GM12878 (cell line): Measurements from ENCODE around the gene OXA1L. TPM values are rescaled to one million over a fixed set of nuclear protein-coding genes. Genes with fewer than 3 reads are reported as not detected.

Experiments used
- ATAC-seq: fragments of 200-7000 bp; cut with Tn5 transposase; 3 replicates; pipeline ENCODE4 v1.9.1; 2020; ENCODE audit warnings: mild to moderate bottlenecking, moderate library complexity
- BruUV-seq: library from RNA; stranded (reverse); fragments of 400-500 nt; replicated peaks from 2 replicates; lab custom pipeline; 2021; lab: Mats Ljungman, UMichigan
- CTCF ChIA-PET: fragments of 300-600 bp; sonication (Branson Sonifier 250); formaldehyde crosslinking; extraction: SDS; loops from one replicate; lab custom pipeline; 2021; ENCODE audit warnings: inconsistent platforms; lab: Yijun Ruan, JAX
- POLR2A ChIA-PET: fragments of 350-600 bp; formaldehyde crosslinking; extraction: SDS; loops from one replicate; lab custom pipeline; 2021; ENCODE audit warnings: inconsistent platforms; lab: Charles Lee
- RAD21 ChIA-PET: fragments of 300-600 bp; sonication (Branson Sonifier 250); formaldehyde crosslinking; loops from one replicate; lab custom pipeline; 2023; ENCODE audit warnings: antibody characterized with exemption; ENCODE audit not compliant: unreplicated experiment; lab: Charles Lee
- SMC1A ChIA-PET: fragments of 300-600 bp; sonication (Branson Sonifier 250); formaldehyde crosslinking; loops from one replicate; lab custom pipeline; 2023; ENCODE audit not compliant: unreplicated experiment, uncharacterized antibody; lab: Charles Lee
- DNase-seq: peaks from one replicate; pipeline ENCODE4 v3.0.0-alpha.2; 2011; ENCODE audit warnings: low read depth, low spot score
- FAIRE-seq: peaks from 3 replicates; lab custom pipeline; 2011; peaks lifted over from hg19 to GRCh38; lab: Jason Lieb, UNC
- H2AFZ ChIP-seq: 2 replicates; pipeline ENCODE4 v1.6.0; 2011; ENCODE audit warnings: low read depth, low read length, control low read depth; ENCODE audit not compliant: control insufficient read depth
- H3K27ac ChIP-seq: 2 replicates; pipeline ENCODE4 v1.5.1; 2011; ENCODE audit warnings: control low read depth; ENCODE audit not compliant: control insufficient read depth, insufficient read depth
- H3K27me3 ChIP-seq, 2 experiments: replicated peaks in 1 of 2; 2 replicates each; pipeline versions ENCODE4 v1.6.0 to v1.6.1; 2011; ENCODE audit warnings: low read length in 1 of 2; ENCODE audit not compliant: control insufficient read depth in 2 of 2, insufficient read depth in 2 of 2
- H3K36me3 ChIP-seq, 2 experiments: 2 replicates each; pipeline ENCODE4 v1.5.1; 2011; ENCODE audit warnings: low read length in 1 of 2; ENCODE audit not compliant: control insufficient read depth in 2 of 2, insufficient read depth in 2 of 2
- H3K4me1 ChIP-seq: 2 replicates; pipeline ENCODE4 v1.6.1; 2011; ENCODE audit warnings: mild to moderate bottlenecking, low read length, moderate library complexity, mixed read lengths; ENCODE audit not compliant: control insufficient read depth, insufficient read depth
- H3K4me2 ChIP-seq: 2 replicates; pipeline ENCODE4 v1.6.0; 2011; ENCODE audit warnings: control low read depth; ENCODE audit not compliant: control insufficient read depth, insufficient read depth
- H3K4me3 ChIP-seq: fragments of 200-600 bp; sonication (generic); 2 replicates; pipeline ENCODE4 v1.5.1; 2016
- H3K79me2 ChIP-seq: 2 replicates; pipeline ENCODE4 v1.6.0; 2011; ENCODE audit warnings: low read length; ENCODE audit not compliant: control insufficient read depth, insufficient read depth
- H3K9ac ChIP-seq: 2 replicates; pipeline ENCODE4 v1.8.0; 2011; ENCODE audit warnings: low read length, control low read depth, mixed read lengths; ENCODE audit not compliant: control insufficient read depth, insufficient read depth
- H3K9me3 ChIP-seq: replicated peaks from 3 replicates; pipeline ENCODE4 v1.5.1; 2011; ENCODE audit warnings: mild to moderate bottlenecking, low read length; ENCODE audit not compliant: control insufficient read depth, insufficient read depth
- H4K20me1 ChIP-seq: 2 replicates; pipeline ENCODE4 v1.6.0; 2011; ENCODE audit not compliant: control insufficient read depth, insufficient read depth
- CREM ChIP-seq: IDR thresholded peaks from 2 replicates; pipeline ENCODE4 v1.6.1; 2014; ENCODE audit warnings: antibody characterized with exemption, low read depth
- DPF2 ChIP-seq: fragments of 450-650 bp; IDR thresholded peaks from 2 replicates; pipeline ENCODE4 v1.6.1; 2017; ENCODE audit warnings: mild to moderate bottlenecking
- FOXK2 ChIP-seq: fragments of 450-650 bp; IDR thresholded peaks from 2 replicates; pipeline ENCODE4 v1.6.1; 2017; ENCODE audit warnings: mild to moderate bottlenecking, moderate library complexity
- IKZF1 ChIP-seq: fragments of 450-650 bp; conservative IDR thresholded peaks from 2 replicates; pipeline ENCODE4 v1.6.1; 2017; ENCODE audit warnings: antibody characterized with exemption, mild to moderate bottlenecking
- IKZF2 ChIP-seq, 2 experiments: fragments of 450-650 bp; IDR thresholded peaks; 2 replicates each; pipeline ENCODE4 v1.6.1; 2017; ENCODE audit warnings: mild to moderate bottlenecking in 2 of 2, moderate library complexity in 2 of 2
- KDM1A ChIP-seq: fragments of 200-600 bp; sonication (generic); IDR thresholded peaks from 2 replicates; pipeline ENCODE4 v1.6.1; 2016; ENCODE audit warnings: borderline replicate concordance
- POLR2AphosphoS2 ChIP-seq: IDR thresholded peaks from 2 replicates; pipeline ENCODE4 v1.6.1; 2011; ENCODE audit warnings: low read depth, mild to moderate bottlenecking, low read length, improper control_type of control experiment, moderate library complexity
- POLR2AphosphoS5 ChIP-seq: IDR thresholded peaks from 2 replicates; pipeline ENCODE4 v1.6.1; 2011; ENCODE audit warnings: mild to moderate bottlenecking, low read length, inconsistent platforms
- RFX5 ChIP-seq: IDR thresholded peaks from 2 replicates; pipeline ENCODE4 v1.6.1; 2011; ENCODE audit warnings: low read depth, low read length, improper control_type of control experiment
- SIN3A ChIP-seq: IDR thresholded peaks from 2 replicates; pipeline ENCODE4 v1.6.1; 2012; ENCODE audit warnings: low read depth, low read length, improper control_type of control experiment
- SPI1 ChIP-seq: IDR thresholded peaks from 2 replicates; pipeline ENCODE4 v1.6.1; 2011; ENCODE audit warnings: low read depth, mild to moderate bottlenecking, low read length, moderate library complexity, borderline replicate concordance; ENCODE audit not compliant: insufficient read depth
- SREBF1 ChIP-seq: IDR thresholded peaks from 2 replicates; pipeline ENCODE4 v1.6.1; 2012; ENCODE audit warnings: mild to moderate bottlenecking, low read length
- ZBED1 ChIP-seq: IDR thresholded peaks from 2 replicates; pipeline ENCODE4 v1.6.1; 2016; ENCODE audit warnings: borderline replicate concordance
- ZNF622 ChIP-seq: fragments of 450-650 bp; IDR thresholded peaks from 2 replicates; pipeline ENCODE4 v1.6.1; 2017; ENCODE audit warnings: mild to moderate bottlenecking, inconsistent platforms
- WGBS: methylation state at CpG from one replicate; pipeline ENCODE4 v1.1.6; 2016; ENCODE audit warnings: low lambda C conversion rate; ENCODE audit not compliant: insufficient replicate concordance, insufficient coverage; ENCODE audit errors: missing lambda C conversion rate; 5-methylcytosine and 5-hydroxymethylcytosine counted together
- in situ Hi-C: fragments of 300-500 bp; cut with MboI; formaldehyde crosslinking; loops from 9 replicates; pipeline ENCODE4 v1.14.3; 2018; ENCODE audit warnings: mixed read lengths
- intact Hi-C: fragments of 100-400 bp; cut with micrococcal nuclease; formaldehyde crosslinking; loops from one replicate; pipeline ENCODE4 v1.14.2; 2022; ENCODE audit not compliant: unreplicated experiment
- polyA plus RNA-seq, 11 experiments: library from polyadenylated mRNA; depleted of rRNA in 4 of 11; unstranded in 6 of 11; stranded (reverse) in 5 of 11; fragments of >200 nt; fragmentation: Nextera tagmentation in 4 of 11; fragmentation: Illumina TruSeq in 1 of 11; extraction: Ambion mirVana in 4 of 11; extraction: Trizol in 1 of 11; gene quantifications; 1 replicate in 1 of 11; 2 replicates in 10 of 11; pipeline versions ENCODE4 v1.2.1 to v1.2.3, GENCODE V29; 2011 to 2016; ENCODE audit warnings: inconsistent platforms in 2 of 11, missing spikeins in 2 of 11, low read depth in 1 of 11
- total RNA-seq, 4 experiments: library from RNA; depleted of rRNA in 3 of 4; stranded (reverse); fragments of >200 nt in 3 of 4; fragmentation: Illumina TruSeq in 1 of 4; extraction: Trizol in 1 of 4; gene quantifications; 2 replicates each; pipeline versions ENCODE4 v1.2.1 to v1.2.3, GENCODE V29; 2013 to 2021
- TF ChIP-seq, protein P1 (sequence below): IDR thresholded peaks from 2 replicates; pipeline ENCODE4 v1.6.1; 2012; ENCODE audit warnings: improper control_type of control experiment, low read depth, low read length; ENCODE audit not compliant: insufficient replicate concordance
- TF ChIP-seq, protein P2 (sequence below): IDR thresholded peaks from 2 replicates; pipeline ENCODE4 v1.6.1; 2011; ENCODE audit warnings: borderline replicate concordance, low read depth, mild to moderate bottlenecking, moderate library complexity, mixed read lengths, low read length; ENCODE audit not compliant: insufficient read depth; ENCODE audit errors: extremely low read length

OXA1L gene
- total and polyA plus RNA-seq, 10 of the 15 experiments (the other 5 are each of a cell fraction or from before 2014, with no cell fraction given): 105 to 289 (median 146) TPM

GRCh38 chr14:22819151-22819988 lies 52.9 kb downstream of the OXA1L start:
- no TSS peak for BruUV-seq
- TF ChIP-seq ZBED1 (no peak), IKZF1 (peak; percentile 37; the same call in 1 of the 2 replicates), SPI1 (no peak; the same call in 1 of the 2 replicates), DPF2 (no peak), POLR2AphosphoS2 (no peak), IKZF2 (IDR thresholded peaks at IDR 0.05) (no peak), SIN3A (0 out of 2 replicates have a peak, but pooled peaks have one; percentile 28), POLR2AphosphoS5 (0 out of 2 replicates have a peak, but pooled peaks have one; percentile 34), ZNF622 (no peak), RFX5 (no peak), CREM (no peak), SREBF1 (no peak), KDM1A (no peak), FOXK2 (no peak)
- TF ChIP-seq, protein P1, sequence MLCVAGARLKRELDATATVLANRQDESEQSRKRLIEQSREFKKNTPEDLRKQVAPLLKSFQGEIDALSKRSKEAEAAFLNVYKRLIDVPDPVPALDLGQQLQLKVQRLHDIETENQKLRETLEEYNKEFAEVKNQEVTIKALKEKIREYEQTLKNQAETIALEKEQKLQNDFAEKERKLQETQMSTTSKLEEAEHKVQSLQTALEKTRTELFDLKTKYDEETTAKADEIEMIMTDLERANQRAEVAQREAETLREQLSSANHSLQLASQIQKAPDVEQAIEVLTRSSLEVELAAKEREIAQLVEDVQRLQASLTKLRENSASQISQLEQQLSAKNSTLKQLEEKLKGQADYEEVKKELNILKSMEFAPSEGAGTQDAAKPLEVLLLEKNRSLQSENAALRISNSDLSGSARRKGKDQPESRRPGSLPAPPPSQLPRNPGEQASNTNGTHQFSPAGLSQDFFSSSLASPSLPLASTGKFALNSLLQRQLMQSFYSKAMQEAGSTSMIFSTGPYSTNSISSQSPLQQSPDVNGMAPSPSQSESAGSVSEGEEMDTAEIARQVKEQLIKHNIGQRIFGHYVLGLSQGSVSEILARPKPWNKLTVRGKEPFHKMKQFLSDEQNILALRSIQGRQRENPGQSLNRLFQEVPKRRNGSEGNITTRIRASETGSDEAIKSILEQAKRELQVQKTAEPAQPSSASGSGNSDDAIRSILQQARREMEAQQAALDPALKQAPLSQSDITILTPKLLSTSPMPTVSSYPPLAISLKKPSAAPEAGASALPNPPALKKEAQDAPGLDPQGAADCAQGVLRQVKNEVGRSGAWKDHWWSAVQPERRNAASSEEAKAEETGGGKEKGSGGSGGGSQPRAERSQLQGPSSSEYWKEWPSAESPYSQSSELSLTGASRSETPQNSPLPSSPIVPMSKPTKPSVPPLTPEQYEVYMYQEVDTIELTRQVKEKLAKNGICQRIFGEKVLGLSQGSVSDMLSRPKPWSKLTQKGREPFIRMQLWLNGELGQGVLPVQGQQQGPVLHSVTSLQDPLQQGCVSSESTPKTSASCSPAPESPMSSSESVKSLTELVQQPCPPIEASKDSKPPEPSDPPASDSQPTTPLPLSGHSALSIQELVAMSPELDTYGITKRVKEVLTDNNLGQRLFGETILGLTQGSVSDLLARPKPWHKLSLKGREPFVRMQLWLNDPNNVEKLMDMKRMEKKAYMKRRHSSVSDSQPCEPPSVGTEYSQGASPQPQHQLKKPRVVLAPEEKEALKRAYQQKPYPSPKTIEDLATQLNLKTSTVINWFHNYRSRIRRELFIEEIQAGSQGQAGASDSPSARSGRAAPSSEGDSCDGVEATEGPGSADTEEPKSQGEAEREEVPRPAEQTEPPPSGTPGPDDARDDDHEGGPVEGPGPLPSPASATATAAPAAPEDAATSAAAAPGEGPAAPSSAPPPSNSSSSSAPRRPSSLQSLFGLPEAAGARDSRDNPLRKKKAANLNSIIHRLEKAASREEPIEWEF: no peak
- TF ChIP-seq, protein P2, sequence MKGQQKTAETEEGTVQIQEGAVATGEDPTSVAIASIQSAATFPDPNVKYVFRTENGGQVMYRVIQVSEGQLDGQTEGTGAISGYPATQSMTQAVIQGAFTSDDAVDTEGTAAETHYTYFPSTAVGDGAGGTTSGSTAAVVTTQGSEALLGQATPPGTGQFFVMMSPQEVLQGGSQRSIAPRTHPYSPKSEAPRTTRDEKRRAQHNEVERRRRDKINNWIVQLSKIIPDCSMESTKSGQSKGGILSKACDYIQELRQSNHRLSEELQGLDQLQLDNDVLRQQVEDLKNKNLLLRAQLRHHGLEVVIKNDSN: no peak

More at GRCh38 chr14:22819151-22819988, 52.9 kb downstream of the OXA1L start:
- FAIRE-seq (no peak), ATAC-seq (peak; percentile 43), DNase-seq (no peak)
- Histone ChIP-seq H3K4me1 (peaks cover 35% of the 10 kb centered on the region), H4K20me1 (no peaks in the 10 kb centered on the region), H3K4me3 (peak overlapping the region; percentile 40), H3K9ac (peak overlapping the region; percentile 67), H3K27me3 (no peaks in the 10 kb centered on the region), H2AFZ (peak overlapping the region; percentile 82), H3K79me2 (peaks cover 13% of the 10 kb centered on the region), H3K36me3 (no peaks in the 10 kb centered on the region), H3K4me2 (peak overlapping the region; percentile 98), H3K9me3 (no peaks in the 10 kb centered on the region), H3K27ac (peak overlapping the region; percentile 74)
- ChIA-PET RAD21 (interaction anchor here (0.8 to 5.3 kb wide), 17 partner anchors 8 to 310 kb away, joined by 3 to 41 read pairs (median 6); partner anchors contain the start of gene RBM23), POLR2A (interaction anchor here (0.6 to 2.5 kb wide), 6 partner anchors 9 to 54 kb away, joined by 3 to 18 read pairs (median 5); no protein-coding TSS in a partner anchor), CTCF (interaction anchor here (0.6 to 15.1 kb wide), 29 partner anchors 8 to 435 kb away, joined by 3 to 324 read pairs (median 4); partner anchors contain the start of genes MRPL52 and OXA1L), SMC1A (interaction anchor here (0.7 to 7.6 kb wide), 19 partner anchors 8 to 249 kb away, joined by 3 to 104 read pairs (median 6); partner anchors contain the start of gene OXA1L)
- WGBS: under 1% methylated on average over 10 of the region's 10 CpGs
- intact Hi-C loops (loop anchor here (1.0 kb wide), 1 partner anchor 42 kb away; no protein-coding TSS in a partner anchor), in situ Hi-C loops (no loop called here)
